Measurements from ENCODE around the gene MMP12. TPM values are rescaled to one million over a fixed set of nuclear protein-coding genes. Genes with fewer than 3 reads are reported as not detected.

MMP12 gene
- total RNA-seq (not detected), polyA plus RNA-seq (not detected)
- long read RNA-seq, donor 1 = 0 reads
- long read RNA-seq, donor 2 = 0 reads
- long read RNA-seq, donor 3 = 0 reads
- long read RNA-seq, donor 4 = 0 reads
- long read RNA-seq, donor 5 = 0 reads
- long read RNA-seq, donor 6 = 0 reads
- long read RNA-seq, donor 7 = 0 reads
- long read RNA-seq, donor 8 = 0 reads
- long read RNA-seq, donor 9 = 0 reads
- long read RNA-seq, donor 10 = 0 reads

DNA sequence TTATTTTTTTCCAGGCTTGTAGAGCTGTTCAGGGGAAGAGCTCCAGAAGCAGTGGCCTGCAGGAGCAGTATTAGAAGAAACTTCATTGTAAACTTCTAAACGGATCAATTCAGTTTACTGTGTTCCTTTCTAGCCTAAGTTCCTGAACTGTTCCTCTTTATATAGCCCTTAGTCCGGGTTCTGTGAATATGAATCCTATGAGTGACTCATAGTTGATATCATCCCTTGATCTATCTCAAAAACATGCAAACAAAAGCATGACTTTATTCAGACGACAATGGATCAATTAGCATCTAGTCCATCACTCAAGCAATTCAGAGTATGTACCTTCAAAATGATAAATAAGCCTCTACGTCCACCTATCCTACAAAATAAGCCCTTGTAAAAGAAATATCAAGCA, at the start of gene MMP12:
TSS of gene MMP12 (minus strand) at position 131 of the 400 bp plus-strand sequence. CDS start at position 86, 45 bp downstream.
- H3K36me3 ChIP-seq (replicated peaks in 1 of 2) = no peaks in the 10 kb centered on the region
- 51 to 62% (median 55%) methylated on average over 4 of the region's 4 CpGs for WGBS, 4 donors
- no peaks in the 10 kb centered on the region for H3K9me3 ChIP-seq (replicated peaks in 1 of 3)
- TF ChIP-seq, protein P1, sequence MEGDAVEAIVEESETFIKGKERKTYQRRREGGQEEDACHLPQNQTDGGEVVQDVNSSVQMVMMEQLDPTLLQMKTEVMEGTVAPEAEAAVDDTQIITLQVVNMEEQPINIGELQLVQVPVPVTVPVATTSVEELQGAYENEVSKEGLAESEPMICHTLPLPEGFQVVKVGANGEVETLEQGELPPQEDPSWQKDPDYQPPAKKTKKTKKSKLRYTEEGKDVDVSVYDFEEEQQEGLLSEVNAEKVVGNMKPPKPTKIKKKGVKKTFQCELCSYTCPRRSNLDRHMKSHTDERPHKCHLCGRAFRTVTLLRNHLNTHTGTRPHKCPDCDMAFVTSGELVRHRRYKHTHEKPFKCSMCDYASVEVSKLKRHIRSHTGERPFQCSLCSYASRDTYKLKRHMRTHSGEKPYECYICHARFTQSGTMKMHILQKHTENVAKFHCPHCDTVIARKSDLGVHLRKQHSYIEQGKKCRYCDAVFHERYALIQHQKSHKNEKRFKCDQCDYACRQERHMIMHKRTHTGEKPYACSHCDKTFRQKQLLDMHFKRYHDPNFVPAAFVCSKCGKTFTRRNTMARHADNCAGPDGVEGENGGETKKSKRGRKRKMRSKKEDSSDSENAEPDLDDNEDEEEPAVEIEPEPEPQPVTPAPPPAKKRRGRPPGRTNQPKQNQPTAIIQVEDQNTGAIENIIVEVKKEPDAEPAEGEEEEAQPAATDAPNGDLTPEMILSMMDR (IDR thresholded peaks at IDR 0.05) = no peak
- TF ChIP-seq POLR2A (IDR thresholded peaks at IDR 0.05) = no peak
- no peak for DNase-seq
- no peaks in the 10 kb centered on the region for H3K4me1 ChIP-seq (replicated peaks in 1 of 2)
- intact Hi-C loops (cut with DNase I) = no loop called here
- H3K4me3 ChIP-seq = no peak within 1 kb of the TSS
- no peak within 1 kb of the TSS for H3K27ac ChIP-seq
- no peaks in the 10 kb centered on the region for H3K27me3 ChIP-seq

DNA sequence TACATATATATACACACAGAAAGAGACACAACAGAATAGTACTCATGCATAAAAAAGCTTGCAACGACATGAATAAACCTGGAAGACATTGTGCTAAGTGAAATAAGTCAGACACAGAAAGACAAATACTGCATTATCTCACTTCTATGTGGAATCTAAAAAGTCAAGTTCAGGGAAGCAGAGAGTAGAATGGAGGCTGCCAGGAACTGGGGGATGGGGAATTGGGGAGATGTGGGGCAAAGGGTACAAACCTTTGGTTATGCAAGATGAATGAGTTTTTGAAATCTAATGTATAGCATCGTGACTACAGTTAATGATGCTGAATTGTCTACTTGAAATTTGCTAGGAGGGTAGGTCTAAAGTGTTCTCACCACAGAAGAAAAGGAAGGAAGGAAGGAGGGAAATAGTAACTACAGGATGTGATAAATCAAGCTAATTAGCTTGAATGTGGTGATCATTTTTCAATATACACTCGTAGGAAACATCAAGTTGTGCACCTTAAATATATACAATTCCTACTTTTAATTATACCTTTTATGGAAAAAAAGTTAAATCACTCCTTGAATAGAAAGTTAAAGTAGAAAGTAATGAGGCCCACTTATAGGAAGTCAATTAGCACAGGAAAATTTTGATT, 46.9 kb upstream of the MMP12 start:
- TF ChIP-seq POLR2A (IDR thresholded peaks at IDR 0.05) = no peak
- TF ChIP-seq, protein P1 (IDR thresholded peaks at IDR 0.05) = no peak
- no peaks in the 10 kb centered on the region for H3K9me3 ChIP-seq (replicated peaks in 1 of 3)
- H3K4me1 ChIP-seq (replicated peaks in 1 of 2) = peaks cover 0 to 8% of the 10 kb centered on the region in 2 donors
- H3K27me3 ChIP-seq = no peaks in the 10 kb centered on the region
- no peak for DNase-seq
- H3K36me3 ChIP-seq (replicated peaks in 1 of 2) = no peaks in the 10 kb centered on the region
- intact Hi-C loops (cut with DNase I) = no loop called here
- H3K27ac ChIP-seq = no peak overlapping the region
- WGBS, 4 donors = 50 to 69% (median 63%) methylated on average over 3 of the region's 3 CpGs
- H3K4me3 ChIP-seq = no peak overlapping the region

DNA sequence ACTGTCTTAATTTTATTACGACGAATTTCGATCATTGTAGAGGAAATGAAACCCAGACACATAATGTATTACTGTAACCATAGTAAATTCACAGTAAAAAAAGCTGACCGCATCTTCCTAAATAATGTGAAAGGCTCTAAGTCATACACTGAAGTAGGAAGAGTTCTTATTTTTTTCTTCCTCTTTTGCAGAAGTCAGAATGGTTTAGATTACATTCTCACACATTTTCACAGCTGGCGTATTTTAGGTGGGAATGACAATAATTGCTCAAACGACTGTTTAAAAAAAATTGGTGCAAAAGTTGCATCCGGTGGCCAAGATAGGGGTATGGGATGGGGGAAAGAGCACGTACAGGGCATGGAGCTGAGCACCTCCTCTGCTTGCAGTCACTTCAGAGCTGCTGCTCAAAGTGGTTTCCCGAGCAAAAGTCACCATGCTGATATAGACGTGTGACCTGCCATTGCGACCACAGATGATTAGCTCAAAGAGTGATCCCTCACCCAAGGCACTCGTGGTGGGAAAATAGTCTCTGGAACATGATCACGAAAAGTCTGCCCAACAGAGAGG, 45.4 kb upstream of the MMP12 start:
- Histone ChIP-seq H3K4me3 (no peak overlapping the region), H3K27me3 (no peaks in the 10 kb centered on the region), H3K36me3 (replicated peaks in 1 of 2) (no peaks in the 10 kb centered on the region), H3K9me3 (replicated peaks in 1 of 3) (no peaks in the 10 kb centered on the region), H3K4me1 (replicated peaks in 1 of 2) (peaks cover 0 to 6% of the 10 kb centered on the region in 2 donors), H3K27ac (peak overlapping the region in 1 of 5 donors; percentile 20)
- intact Hi-C loops (cut with DNase I) = no loop called here
- TF ChIP-seq, protein P1 (IDR thresholded peaks at IDR 0.05) = no peak
- no peak for TF ChIP-seq POLR2A (IDR thresholded peaks at IDR 0.05)
- no peak for DNase-seq
- WGBS, 4 donors = 67 to 75% (median 74%) methylated on average over 13 of the region's 13 CpGs

DNA sequence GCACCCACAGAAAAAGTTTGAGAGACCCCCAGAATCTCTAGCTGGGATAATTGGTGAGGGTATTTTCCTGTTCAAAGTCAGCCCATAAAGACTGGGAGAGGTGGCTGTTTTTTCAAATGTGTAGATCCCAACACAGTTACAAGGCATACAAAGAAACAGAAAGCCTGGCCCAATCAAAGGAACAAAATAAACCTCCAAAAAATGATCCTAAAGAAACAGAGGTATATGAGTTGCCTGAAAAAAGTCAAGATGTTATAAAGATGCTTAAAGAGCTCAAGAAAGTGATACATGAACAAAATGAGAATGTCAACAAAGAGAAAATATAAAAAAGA, 40.2 kb upstream of the MMP12 start:
- DNase-seq = no peak
- H3K4me3 ChIP-seq = no peak overlapping the region
- H3K27me3 ChIP-seq = no peaks in the 10 kb centered on the region
- no peaks in the 10 kb centered on the region for H3K9me3 ChIP-seq (replicated peaks in 1 of 3)
- H3K36me3 ChIP-seq (replicated peaks in 1 of 2) = no peaks in the 10 kb centered on the region
- no peak for TF ChIP-seq POLR2A (IDR thresholded peaks at IDR 0.05)
- TF ChIP-seq, protein P1 (IDR thresholded peaks at IDR 0.05) = no peak
- intact Hi-C loops (cut with DNase I) = no loop called here
- no peak overlapping the region for H3K27ac ChIP-seq
- no peaks in the 10 kb centered on the region for H3K4me1 ChIP-seq (replicated peaks in 1 of 2)
